ENCODE measurements around the gene AFAP1. TPM values are rescaled to one million over a fixed set of nuclear protein-coding genes. Genes with fewer than 3 reads are reported as not detected.

AFAP1 gene
- total and polyA plus RNA-seq, 2 of the 8 experiments (the other 6 are each of a cell fraction or from before 2014, with no cell fraction given), result 3.6 to 18.2 TPM

DNA sequence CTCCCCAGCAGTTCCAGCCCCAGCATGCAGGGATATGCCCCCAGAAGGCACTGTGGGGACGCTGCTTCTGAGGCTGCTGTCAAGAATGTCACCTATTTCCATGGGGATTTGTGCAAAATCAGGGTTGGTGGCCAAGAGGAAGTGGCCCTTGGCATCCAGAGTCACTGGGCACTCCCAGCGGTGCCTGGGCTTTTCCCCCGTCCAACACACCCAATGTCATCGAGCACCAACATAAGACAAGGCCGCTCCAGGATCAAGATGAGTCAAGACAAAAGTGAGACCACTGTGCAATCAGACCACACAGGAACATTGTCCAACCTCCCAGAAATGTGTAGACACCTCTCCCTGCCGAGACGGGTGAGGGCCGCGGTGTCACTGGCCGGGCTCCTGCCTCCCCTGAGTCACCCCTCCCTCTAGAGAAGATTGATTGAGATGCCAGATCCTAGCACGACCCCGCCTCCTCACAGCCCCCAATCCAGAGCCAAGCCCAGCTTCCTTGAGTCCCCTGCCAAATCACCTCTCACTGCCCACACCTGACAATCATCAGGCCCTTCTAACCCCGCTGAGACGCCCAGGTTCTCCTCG is 194.3 kb downstream of the AFAP1 start:
- no peaks in the 10 kb centered on the region; a peak in 2 of 7 replicates for H3K27me3 ChIP-seq (replicated peaks in 1 of 4; ENCODE audit: control insufficient read depth in 3 of 4, extremely low read depth in 1 of 4, insufficient read depth in 3 of 4, low read length in 3 of 4)
- no peak overlapping the region for H2BK12ac ChIP-seq (ENCODE audit: low read depth, low read length)
- no peak overlapping the region for H3K27ac ChIP-seq (ENCODE audit: low read depth, low read length)
- no peak overlapping the region for H3K56ac ChIP-seq (replicated peaks; ENCODE audit: insufficient read length, low read depth, low read length)
- no peaks in the 10 kb centered on the region for H3K4me1 ChIP-seq (replicated peaks in 1 of 4; ENCODE audit: control insufficient read depth in 3 of 4, insufficient read depth in 4 of 4, low read length in 3 of 4)
- H3K14ac ChIP-seq (ENCODE audit: insufficient read length), result no peak overlapping the region
- no peaks in the 10 kb centered on the region for H3K79me1 ChIP-seq (ENCODE audit: low read depth, low read length)
- ChIA-PET POLR2A (ENCODE audit: partially characterized antibody) (no interaction called here), CTCF (ENCODE audit: partially characterized antibody) (no interaction called here)
- H3K4me3 ChIP-seq (ENCODE audit: extremely low read depth in 1 of 4, insufficient read depth in 2 of 4, low read depth in 3 of 4, low read length in 4 of 4), result no peak overlapping the region
- H2AK5ac ChIP-seq (ENCODE audit: low read depth, low read length), result no peak overlapping the region
- H3K4me2 ChIP-seq (ENCODE audit: insufficient read depth in 1 of 2, low read depth in 2 of 2, low read length in 2 of 2), result no peak overlapping the region
- no peak for DNase-seq (ENCODE audit: low read depth in 1 of 2, low spot score in 2 of 2)
- WGBS, 2 experiments (ENCODE audit: extremely low coverage in 1 of 2, insufficient coverage in 1 of 2, insufficient read length in 1 of 2, insufficient replicate concordance in 2 of 2, low coverage in 1 of 2, low lambda C conversion rate in 2 of 2, missing lambda C conversion rate in 1 of 2), result 96% methylated on average over 13 of the region's 15 CpGs; no CpG with 5 or more reads in 1 of the 2 experiments
- no peak overlapping the region for H2AFZ ChIP-seq (ENCODE audit: low read length)
- no peak overlapping the region for H2BK15ac ChIP-seq (ENCODE audit: low read length)
- FAIRE-seq, result no peak
- no peak overlapping the region for H3K23ac ChIP-seq (ENCODE audit: insufficient read length)
- H4K5ac ChIP-seq (ENCODE audit: insufficient read length, low read depth, low read length), result no peak overlapping the region
- no peak overlapping the region for H4K91ac ChIP-seq (replicated peaks; ENCODE audit: insufficient read length, low read length)
- no peaks in the 10 kb centered on the region for H3K79me2 ChIP-seq (ENCODE audit: control insufficient read depth in 1 of 2, insufficient read depth in 2 of 2, low read length in 2 of 2)
- no peak for TF ChIP-seq ASH2L (IDR thresholded peaks at IDR 0.05; ENCODE audit: low read length)
- no peak for TF ChIP-seq SAP30 (IDR thresholded peaks at IDR 0.05; ENCODE audit: insufficient read depth, insufficient replicate concordance, low read length)
- no peak for TF ChIP-seq TAF1 (IDR thresholded peaks at IDR 0.05; ENCODE audit: low read depth, low read length)
- no peak for TF ChIP-seq TCF12 (IDR thresholded peaks at IDR 0.05; ENCODE audit: low read depth, low read length)
- TF ChIP-seq SP2 (IDR thresholded peaks at IDR 0.05; ENCODE audit: low read length), result no peak
- no peak for TF ChIP-seq HDAC2 (IDR thresholded peaks at IDR 0.05; ENCODE audit: borderline replicate concordance in 1 of 2, low read depth in 2 of 2, low read length in 2 of 2)
- TF ChIP-seq BRCA1 (IDR thresholded peaks at IDR 0.05; ENCODE audit: low read depth, low read length), result no peak
- TF ChIP-seq, protein P1, sequence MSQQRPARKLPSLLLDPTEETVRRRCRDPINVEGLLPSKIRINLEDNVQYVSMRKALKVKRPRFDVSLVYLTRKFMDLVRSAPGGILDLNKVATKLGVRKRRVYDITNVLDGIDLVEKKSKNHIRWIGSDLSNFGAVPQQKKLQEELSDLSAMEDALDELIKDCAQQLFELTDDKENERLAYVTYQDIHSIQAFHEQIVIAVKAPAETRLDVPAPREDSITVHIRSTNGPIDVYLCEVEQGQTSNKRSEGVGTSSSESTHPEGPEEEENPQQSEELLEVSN (IDR thresholded peaks at IDR 0.05), result no peak
- no peak for TF ChIP-seq RFX5 (IDR thresholded peaks at IDR 0.05; ENCODE audit: borderline replicate concordance, low read depth, low read length)
- no peak for TF ChIP-seq RXRA (IDR thresholded peaks at IDR 0.05; ENCODE audit: insufficient read depth, low read depth, low read length)
- TF ChIP-seq, protein P2, sequence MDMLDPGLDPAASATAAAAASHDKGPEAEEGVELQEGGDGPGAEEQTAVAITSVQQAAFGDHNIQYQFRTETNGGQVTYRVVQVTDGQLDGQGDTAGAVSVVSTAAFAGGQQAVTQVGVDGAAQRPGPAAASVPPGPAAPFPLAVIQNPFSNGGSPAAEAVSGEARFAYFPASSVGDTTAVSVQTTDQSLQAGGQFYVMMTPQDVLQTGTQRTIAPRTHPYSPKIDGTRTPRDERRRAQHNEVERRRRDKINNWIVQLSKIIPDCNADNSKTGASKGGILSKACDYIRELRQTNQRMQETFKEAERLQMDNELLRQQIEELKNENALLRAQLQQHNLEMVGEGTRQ (IDR thresholded peaks at IDR 0.05; ENCODE audit: low read length), result no peak
- no peak for TF ChIP-seq HDAC6 (IDR thresholded peaks at IDR 0.05; ENCODE audit: low read depth, low read length)
- no peak overlapping the region for H2BK20ac ChIP-seq (ENCODE audit: low read length)
- peak overlapping the region; percentile 46; the same call in 1 of the 2 replicates for H4K8ac ChIP-seq (ENCODE audit: extremely low read depth, insufficient read depth, low read length)
- no peak overlapping the region for H2BK5ac ChIP-seq (ENCODE audit: low read depth, low read length)
- H3K4ac ChIP-seq (replicated peaks; ENCODE audit: insufficient read length, low read depth, low read length), result no peak overlapping the region
- no peak overlapping the region for H2BK120ac ChIP-seq (replicated peaks; ENCODE audit: low read depth, low read length)
- H3K23me2 ChIP-seq (ENCODE audit: low read depth, low read length), result no peaks in the 10 kb centered on the region
- H3K18ac ChIP-seq (ENCODE audit: extremely low read depth, low read length), result no peak overlapping the region
- no peaks in the 10 kb centered on the region for H3K9me3 ChIP-seq (ENCODE audit: insufficient read depth in 2 of 2, low read depth in 1 of 2, low read length in 1 of 2)
- H3K9ac ChIP-seq (replicated peaks in 1 of 4; ENCODE audit: extremely low read depth in 1 of 4, low read depth in 3 of 4, low read length in 3 of 4), result no peak overlapping the region
- no peaks in the 10 kb centered on the region for H3K36me3 ChIP-seq (ENCODE audit: control insufficient read depth in 2 of 4, insufficient read depth in 4 of 4, low read length in 3 of 4)
- peaks cover 0 to 2% of the 10 kb centered on the region in 2 experiments for H4K20me1 ChIP-seq (replicated peaks in 1 of 2; ENCODE audit: control insufficient read depth in 1 of 2, insufficient read depth in 2 of 2, low read length in 2 of 2)

All from H1 (cell line).